IPS-15b (cell line): ENCODE data around the gene AOC1.

Source experiments
- H3K27me3 ChIP-seq: one replicate; pipeline ENCODE4 v1.6.1; 2013; ENCODE audit warnings: low read length; ENCODE audit not compliant: control insufficient read depth, insufficient read depth
- H3K36me3 ChIP-seq: one replicate; pipeline ENCODE4 v1.6.1; 2013; ENCODE audit warnings: low read length; ENCODE audit not compliant: control insufficient read depth, insufficient read depth
- H3K4me1 ChIP-seq: one replicate; pipeline ENCODE4 v1.6.1; 2013; ENCODE audit warnings: mild to moderate bottlenecking, low read length; ENCODE audit not compliant: control insufficient read depth, insufficient read depth
- H3K4me3 ChIP-seq: one replicate; pipeline ENCODE4 v1.5.1; 2013; ENCODE audit warnings: low read depth, low read length
- H3K9ac ChIP-seq: one replicate; pipeline ENCODE4 v1.6.1; 2013; ENCODE audit warnings: low read depth, mild to moderate bottlenecking, low read length
- H3K9me3 ChIP-seq: one replicate; pipeline ENCODE4 v1.6.1; 2013; ENCODE audit warnings: mild to moderate bottlenecking, low read length; ENCODE audit not compliant: control insufficient read depth, insufficient read depth

The AOC1 gene

DNA sequence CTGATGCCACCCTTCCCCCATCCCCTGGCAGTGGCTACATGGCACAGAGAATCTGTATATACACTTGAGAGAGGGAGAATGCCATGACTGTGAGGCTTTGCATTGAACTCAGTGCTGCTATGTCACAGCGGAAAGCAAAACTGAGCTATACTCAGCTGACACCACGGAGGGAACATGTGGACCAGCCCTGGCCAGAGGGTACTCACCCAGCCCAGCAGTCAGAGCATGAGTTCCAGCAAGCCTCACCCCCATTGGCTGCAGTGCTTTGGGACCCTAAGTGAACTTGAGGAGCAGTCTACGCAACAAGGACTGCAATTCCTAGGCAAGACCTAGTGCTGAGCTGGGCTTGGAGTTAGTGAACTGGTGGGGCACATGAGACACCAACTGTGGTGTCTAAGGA is 10.3 kb upstream of the AOC1 start:
- H3K4me3 ChIP-seq, result no peak overlapping the region
- no peaks in the 10 kb centered on the region for H3K27me3 ChIP-seq
- no peaks in the 10 kb centered on the region for H3K4me1 ChIP-seq
- no peaks in the 10 kb centered on the region for H3K9me3 ChIP-seq
- no peaks in the 10 kb centered on the region for H3K36me3 ChIP-seq
- H3K9ac ChIP-seq, result no peak overlapping the region

DNA sequence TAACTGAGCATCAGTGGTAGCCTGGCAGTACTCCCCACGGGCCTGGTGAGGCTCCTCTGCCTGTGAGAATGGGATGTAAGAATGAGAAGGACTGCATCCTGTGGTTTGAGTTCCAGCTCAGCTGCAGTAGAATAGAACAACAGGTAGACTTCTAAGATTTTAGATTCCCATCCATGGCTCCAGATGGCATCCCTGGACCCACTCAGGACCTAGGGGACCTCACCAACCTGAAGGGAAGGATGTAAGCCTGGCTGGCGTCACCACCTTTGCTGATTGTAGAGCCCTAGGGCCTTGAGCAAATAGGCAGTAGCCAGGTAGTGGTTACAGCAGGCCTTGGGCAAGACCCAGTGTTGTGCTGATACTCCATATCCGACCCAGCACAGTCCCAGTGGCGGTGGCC is 9.6 kb upstream of the AOC1 start:
- H3K4me1 ChIP-seq, result no peaks in the 10 kb centered on the region
- H3K4me3 ChIP-seq, result no peak overlapping the region
- no peak overlapping the region for H3K9ac ChIP-seq
- H3K27me3 ChIP-seq, result no peaks in the 10 kb centered on the region
- no peaks in the 10 kb centered on the region for H3K9me3 ChIP-seq
- no peaks in the 10 kb centered on the region for H3K36me3 ChIP-seq

DNA sequence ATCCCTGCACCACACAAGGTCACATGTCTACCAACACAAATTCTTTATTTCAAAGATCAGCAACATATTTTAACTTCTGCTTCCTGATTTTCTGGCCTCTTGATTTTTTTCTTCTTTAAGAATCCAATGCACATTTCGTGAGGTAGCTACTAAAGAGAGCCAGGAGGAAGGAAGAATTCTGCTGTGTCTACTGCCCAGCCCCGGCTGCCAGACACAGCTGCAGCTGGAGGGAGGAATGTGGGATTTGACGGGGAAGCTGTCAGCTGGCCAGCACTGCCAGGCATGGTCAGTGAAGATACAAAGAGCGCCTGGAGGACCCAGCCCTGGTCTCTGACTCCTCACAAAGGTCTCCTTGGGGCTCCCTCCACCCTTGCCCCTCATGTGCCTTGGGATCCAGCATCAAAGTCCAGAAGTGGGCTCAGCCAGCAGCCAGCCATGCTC is 6.9 kb upstream of the AOC1 start:
- Histone ChIP-seq H3K9ac (no peak overlapping the region), H3K4me3 (no peak overlapping the region), H3K27me3 (no peaks in the 10 kb centered on the region), H3K9me3 (no peaks in the 10 kb centered on the region), H3K36me3 (no peaks in the 10 kb centered on the region), H3K4me1 (no peaks in the 10 kb centered on the region)

DNA sequence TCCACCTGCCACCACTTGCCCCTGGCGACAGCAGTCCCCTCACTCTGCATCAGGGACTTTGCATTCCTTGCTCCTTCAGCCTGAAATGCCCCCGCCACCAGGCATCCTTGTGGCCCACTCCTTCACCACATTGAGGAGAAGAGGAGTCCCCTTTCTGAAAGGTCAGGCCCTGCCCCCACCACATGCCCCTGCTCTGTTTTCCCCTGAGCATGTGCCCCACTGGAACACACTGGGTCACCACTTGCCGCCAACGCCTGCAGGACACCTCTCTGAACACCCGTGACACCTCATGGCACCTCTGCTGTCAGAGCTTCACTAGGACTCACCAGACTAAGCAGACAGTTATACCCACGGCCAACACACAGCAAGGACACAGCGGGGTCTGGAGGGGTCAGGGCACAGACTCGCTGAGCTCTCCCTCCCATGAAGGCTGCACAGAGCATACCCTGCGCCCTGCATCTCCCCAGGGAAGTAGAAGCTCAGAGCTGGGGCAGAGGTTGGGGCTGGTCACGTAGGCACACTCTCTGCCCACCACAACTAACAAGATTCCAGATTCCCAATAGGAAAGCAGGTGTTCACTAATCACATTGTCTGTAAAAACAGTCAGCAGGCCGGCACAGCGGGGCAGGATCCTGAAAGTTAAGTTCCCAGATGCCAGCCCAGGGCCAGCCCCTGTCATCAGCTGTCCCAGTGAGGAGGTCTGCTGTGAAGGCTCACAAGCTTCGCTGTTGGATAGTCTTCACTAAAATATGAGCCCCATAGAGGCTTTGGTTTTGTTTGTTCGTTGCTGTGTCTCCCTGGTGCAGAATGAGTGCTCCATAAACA is 5.8 kb upstream of the AOC1 start:
- Histone ChIP-seq H3K4me1 (no peaks in the 10 kb centered on the region), H3K36me3 (no peaks in the 10 kb centered on the region), H3K27me3 (no peaks in the 10 kb centered on the region), H3K4me3 (no peak overlapping the region), H3K9me3 (no peaks in the 10 kb centered on the region), H3K9ac (no peak overlapping the region)

DNA sequence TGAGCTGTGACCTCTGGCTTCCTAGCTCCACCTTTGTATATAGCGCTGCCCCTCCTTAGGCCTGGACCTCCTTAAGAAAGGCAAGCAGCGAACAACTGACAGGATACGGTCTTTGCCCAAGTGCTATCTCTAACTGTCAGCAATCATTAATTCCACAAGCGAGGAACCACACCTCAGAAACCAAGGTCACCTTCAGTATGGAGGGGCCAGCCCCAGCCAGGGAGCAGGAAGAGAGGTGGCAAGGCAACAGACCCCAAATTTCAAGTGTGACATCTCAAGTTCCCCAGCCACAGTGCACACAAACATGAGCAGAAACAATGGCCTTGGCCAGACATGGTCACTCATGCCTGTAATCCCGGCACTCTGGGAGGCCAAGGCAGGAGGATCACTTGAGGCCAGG is 4.8 kb upstream of the AOC1 start:
- H3K36me3 ChIP-seq, result no peaks in the 10 kb centered on the region
- no peak overlapping the region for H3K4me3 ChIP-seq
- no peak overlapping the region for H3K9ac ChIP-seq
- H3K9me3 ChIP-seq, result no peaks in the 10 kb centered on the region
- no peaks in the 10 kb centered on the region for H3K4me1 ChIP-seq
- no peaks in the 10 kb centered on the region for H3K27me3 ChIP-seq

DNA sequence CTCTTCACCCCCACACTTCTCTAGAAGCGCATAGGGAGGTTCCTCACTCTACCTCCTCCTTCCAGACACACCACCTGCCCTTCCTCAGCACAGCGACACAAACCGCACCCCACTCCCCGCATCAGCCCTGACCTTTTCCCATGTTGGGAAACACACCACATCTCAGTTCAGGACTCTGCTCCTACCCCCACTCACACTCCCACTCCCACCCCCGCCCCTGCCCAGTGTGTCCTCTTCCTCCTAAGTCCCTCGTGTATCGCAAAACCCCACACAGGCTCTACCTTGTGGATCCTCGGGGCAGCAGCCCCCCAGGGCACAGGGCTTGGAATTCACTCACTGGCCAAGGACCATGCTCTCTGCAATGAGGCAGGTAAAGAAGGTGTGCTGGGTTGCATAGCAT is 4.2 kb upstream of the AOC1 start:
- H3K27me3 ChIP-seq, result no peaks in the 10 kb centered on the region
- no peak overlapping the region for H3K4me3 ChIP-seq
- no peaks in the 10 kb centered on the region for H3K4me1 ChIP-seq
- no peaks in the 10 kb centered on the region for H3K36me3 ChIP-seq
- no peak overlapping the region for H3K9ac ChIP-seq
- H3K9me3 ChIP-seq, result no peaks in the 10 kb centered on the region

DNA sequence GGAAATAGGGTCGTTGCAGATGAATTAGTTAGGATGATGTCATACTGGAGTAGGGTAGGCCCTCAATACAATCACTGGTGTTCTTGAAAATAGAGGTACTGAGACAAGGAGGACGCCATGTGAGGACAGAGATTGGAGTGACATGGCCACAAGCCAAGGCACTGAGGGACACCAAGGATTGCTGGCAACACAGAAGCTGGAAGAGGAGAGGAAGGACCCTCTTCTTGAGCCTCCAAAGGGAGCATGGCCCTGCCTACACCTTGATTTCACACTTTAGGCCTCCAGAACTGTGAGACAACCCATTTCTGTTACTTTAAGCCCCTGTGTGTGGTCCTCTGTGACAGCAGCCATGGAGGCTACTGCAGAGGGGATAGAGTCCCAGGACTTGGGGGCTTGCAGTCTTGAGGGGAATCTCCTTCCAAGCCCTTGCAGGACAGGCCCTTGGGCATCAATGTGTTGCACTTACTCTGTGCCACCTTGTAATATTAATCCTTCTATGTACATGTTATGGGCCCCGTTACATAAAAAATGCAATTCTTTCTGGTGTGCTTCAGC is 3.7 kb upstream of the AOC1 start:
- Histone ChIP-seq H3K4me1 (no peaks in the 10 kb centered on the region), H3K36me3 (no peaks in the 10 kb centered on the region), H3K9ac (no peak overlapping the region), H3K27me3 (no peaks in the 10 kb centered on the region), H3K9me3 (no peaks in the 10 kb centered on the region), H3K4me3 (no peak overlapping the region)

DNA sequence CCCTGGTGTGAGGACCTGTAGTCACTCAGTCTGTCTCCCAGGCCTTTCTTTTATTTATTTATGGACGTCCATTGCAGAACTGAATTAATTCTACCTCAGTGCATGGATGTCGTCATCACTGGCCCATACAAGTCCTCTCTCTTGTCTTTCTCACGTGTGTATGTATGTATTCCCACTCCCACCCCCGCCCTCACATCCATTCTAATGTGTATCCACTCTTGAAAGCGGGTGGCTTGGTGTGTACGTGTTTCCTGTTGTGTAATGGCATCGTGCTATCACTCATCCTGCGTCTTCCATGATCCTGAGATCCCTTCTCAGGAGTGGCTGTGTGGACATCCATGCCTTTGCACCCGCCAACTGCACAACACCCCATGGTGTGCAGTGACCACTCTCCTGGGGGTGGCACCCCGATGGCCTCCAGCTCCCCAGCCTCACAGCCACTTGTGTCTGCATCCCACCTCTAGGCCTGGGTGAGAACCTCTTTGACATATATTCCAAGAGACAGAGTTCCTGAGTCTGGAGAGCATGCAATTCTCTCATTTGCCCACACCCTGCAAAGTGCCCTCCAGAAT is 3.0 kb upstream of the AOC1 start:
- no peaks in the 10 kb centered on the region for H3K9me3 ChIP-seq
- no peak overlapping the region for H3K9ac ChIP-seq
- no peak overlapping the region for H3K4me3 ChIP-seq
- H3K27me3 ChIP-seq, result no peaks in the 10 kb centered on the region
- no peaks in the 10 kb centered on the region for H3K4me1 ChIP-seq
- H3K36me3 ChIP-seq, result no peaks in the 10 kb centered on the region

DNA sequence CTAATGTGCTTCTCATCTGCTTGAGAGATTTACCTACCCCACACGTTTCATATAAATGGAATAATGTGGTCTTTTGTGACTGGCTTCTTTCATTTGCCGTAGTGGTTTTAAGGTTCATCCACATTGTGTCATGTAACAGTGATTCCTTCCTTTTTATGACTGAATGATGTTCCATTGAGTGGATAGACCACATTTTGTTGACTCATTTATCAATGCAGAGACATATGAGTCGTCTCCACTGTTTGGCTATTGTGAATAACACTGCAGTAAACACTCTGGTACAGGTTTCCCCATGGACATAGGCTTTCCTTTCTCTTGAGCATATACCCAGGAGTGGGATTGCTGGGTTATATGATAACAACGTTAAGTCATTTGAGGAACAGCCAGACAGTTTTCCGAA is 2.0 kb upstream of the AOC1 start:
- Histone ChIP-seq H3K4me1 (no peaks in the 10 kb centered on the region), H3K4me3 (no peak overlapping the region), H3K9ac (no peak overlapping the region), H3K9me3 (no peaks in the 10 kb centered on the region), H3K36me3 (no peaks in the 10 kb centered on the region), H3K27me3 (no peaks in the 10 kb centered on the region)

DNA sequence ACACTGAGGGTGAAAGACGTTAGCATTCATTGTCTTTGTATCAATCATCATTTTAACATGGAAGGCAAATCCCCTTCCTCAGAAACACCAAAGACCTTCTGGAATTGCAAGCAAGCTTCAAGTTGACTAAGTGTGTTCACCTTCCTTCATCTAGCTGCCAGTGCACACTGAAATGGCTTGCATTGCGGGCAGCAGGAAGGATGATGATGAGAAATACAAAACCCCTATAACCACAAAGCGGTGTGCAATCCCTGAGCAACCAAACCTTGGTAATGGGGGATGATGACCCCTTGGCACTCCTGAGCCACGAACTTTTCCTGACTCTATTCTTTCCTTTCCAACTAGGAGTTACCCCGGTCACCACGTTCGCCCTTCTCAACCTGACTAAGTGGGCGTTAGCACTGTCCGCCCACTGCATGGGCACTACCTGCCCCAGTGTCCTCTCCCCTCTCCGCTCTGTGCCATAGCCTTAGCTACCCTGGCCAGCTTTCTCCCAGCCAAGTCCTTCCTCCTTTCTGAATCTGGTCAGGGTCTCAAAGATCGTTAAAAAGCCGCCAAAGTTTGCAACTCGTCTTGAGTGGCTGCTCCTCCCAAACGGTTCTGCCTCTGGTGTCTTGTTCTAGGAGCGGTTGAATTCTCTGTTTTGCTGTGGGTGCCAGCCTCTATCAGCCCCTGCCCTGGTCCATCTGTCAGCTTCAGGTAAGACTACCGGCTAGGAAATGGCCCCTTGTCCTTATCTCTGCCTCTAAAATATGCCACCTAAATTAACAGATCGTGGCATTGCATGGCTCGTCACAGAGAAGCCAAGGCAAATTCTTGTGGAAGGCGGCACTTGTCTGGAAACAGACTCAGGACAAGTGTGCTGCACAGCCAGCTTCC is 586 bp upstream of the AOC1 start:
- Histone ChIP-seq H3K27me3 (no peaks in the 10 kb centered on the region), H3K36me3 (no peaks in the 10 kb centered on the region), H3K4me3 (no peak overlapping the region), H3K4me1 (no peaks in the 10 kb centered on the region), H3K9ac (no peak overlapping the region), H3K9me3 (no peaks in the 10 kb centered on the region)

DNA sequence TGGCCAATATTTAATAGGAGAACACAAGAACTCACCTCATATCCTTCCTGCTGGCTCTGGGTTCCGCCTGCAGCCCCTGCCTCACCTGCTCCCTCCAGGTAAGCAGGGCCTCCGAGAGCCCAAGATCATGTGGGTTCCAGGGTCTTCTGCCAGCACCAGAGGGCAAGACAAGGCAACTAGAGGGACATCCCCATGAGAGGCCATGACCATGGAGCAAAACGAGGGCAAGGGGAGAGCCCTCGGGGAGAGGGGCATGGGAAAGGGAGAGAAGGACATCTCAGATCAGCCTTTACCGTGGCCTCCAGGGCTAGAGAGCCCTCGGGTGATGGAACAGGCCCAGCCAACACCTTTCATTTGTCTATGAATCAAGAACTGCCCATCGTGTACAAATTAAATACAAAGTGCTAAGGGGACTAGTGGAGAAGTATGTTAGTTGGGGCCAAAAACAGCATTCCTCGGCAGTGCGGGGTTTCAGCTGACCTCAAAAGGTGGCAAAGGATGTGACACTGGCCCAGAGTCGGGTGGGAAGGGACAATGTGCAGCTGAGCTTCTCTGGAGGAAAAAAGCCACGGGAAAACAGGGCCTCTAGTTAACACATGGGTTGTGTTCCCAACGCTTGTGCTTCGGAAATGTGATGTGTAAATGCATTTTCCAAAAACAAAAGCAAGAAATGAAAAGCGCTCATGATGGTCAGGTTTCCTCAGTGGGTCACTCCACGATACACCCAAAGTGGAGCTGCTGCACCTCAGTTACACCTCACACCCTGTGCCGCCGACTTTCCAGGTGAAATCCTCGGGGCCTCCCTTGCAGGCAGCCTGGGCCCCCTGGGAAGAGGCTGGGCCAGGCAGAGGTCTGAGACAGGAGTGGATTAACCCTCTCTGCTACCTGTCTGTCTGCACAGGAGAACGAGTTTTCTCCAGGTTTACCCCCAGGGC is 2.0 kb downstream of the AOC1 start:
- H3K4me1 ChIP-seq, result no peaks in the 10 kb centered on the region
- H3K4me3 ChIP-seq, result no peak overlapping the region
- no peaks in the 10 kb centered on the region for H3K27me3 ChIP-seq
- no peak overlapping the region for H3K9ac ChIP-seq
- no peaks in the 10 kb centered on the region for H3K36me3 ChIP-seq
- no peaks in the 10 kb centered on the region for H3K9me3 ChIP-seq
